ENCODE results near the gene ACIN1.

The ACIN1 gene, protein sequence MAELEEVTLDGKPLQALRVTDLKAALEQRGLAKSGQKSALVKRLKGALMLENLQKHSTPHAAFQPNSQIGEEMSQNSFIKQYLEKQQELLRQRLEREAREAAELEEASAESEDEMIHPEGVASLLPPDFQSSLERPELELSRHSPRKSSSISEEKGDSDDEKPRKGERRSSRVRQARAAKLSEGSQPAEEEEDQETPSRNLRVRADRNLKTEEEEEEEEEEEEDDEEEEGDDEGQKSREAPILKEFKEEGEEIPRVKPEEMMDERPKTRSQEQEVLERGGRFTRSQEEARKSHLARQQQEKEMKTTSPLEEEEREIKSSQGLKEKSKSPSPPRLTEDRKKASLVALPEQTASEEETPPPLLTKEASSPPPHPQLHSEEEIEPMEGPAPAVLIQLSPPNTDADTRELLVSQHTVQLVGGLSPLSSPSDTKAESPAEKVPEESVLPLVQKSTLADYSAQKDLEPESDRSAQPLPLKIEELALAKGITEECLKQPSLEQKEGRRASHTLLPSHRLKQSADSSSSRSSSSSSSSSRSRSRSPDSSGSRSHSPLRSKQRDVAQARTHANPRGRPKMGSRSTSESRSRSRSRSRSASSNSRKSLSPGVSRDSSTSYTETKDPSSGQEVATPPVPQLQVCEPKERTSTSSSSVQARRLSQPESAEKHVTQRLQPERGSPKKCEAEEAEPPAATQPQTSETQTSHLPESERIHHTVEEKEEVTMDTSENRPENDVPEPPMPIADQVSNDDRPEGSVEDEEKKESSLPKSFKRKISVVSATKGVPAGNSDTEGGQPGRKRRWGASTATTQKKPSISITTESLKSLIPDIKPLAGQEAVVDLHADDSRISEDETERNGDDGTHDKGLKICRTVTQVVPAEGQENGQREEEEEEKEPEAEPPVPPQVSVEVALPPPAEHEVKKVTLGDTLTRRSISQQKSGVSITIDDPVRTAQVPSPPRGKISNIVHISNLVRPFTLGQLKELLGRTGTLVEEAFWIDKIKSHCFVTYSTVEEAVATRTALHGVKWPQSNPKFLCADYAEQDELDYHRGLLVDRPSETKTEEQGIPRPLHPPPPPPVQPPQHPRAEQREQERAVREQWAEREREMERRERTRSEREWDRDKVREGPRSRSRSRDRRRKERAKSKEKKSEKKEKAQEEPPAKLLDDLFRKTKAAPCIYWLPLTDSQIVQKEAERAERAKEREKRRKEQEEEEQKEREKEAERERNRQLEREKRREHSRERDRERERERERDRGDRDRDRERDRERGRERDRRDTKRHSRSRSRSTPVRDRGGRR

DNA sequence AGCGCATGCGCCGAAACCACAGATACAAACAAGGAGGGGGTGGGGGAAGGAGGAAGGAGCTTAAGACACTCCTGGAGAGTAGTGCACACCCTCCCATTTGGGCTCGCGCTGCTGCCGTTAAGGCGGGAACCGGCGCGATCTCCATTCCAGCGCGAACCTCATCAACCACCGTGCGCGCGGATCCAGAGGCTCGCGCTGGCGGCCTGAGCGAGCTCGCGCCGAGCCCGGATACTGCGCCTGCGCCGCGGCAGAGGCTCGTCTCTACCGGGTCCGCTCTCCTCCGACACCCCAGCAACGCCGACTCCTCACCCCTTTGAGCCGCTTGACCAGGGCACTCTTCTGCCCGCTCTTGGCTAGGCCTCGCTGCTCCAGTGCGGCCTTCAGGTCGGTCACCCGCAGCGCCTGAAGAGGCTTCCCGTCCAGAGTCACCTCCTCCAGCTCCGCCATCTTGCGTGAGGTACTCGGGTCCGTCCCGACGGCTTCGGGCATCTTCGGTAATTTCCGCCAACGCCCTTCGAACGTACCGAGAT is at the start of gene ACIN1:
Gene ACIN1 (minus strand): TSS at position 471 of the 530 bp plus-strand sequence. CDS start 24 bp downstream, at position 447.
- FAIRE-seq = no peak

DNA sequence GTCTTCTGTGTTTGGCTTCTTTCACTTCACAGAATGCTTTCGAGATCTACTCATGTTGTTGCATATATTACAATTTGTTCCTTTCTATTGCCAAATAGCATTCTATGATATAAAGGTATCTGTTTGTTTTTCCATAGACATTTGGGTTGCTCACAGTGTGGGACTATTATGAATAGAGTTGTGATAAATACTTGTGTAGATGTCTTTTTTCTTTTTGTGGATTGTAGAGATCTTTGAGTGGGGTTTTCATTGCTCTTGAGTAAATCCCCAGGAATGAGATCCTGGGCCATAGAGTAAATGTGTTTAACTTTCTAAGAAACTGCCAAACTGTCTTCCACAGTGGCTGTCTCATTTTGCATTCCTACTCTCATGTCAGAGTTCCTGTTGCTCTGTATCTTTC is 49.0 kb upstream of the ACIN1 start:
- no peak for FAIRE-seq
- DNase-seq (ENCODE audit: low spot score) = no peak

More for the DNA sequence above, at the start of gene ACIN1:
- peak; percentile 26 for DNase-seq (ENCODE audit: low spot score)

DNA sequence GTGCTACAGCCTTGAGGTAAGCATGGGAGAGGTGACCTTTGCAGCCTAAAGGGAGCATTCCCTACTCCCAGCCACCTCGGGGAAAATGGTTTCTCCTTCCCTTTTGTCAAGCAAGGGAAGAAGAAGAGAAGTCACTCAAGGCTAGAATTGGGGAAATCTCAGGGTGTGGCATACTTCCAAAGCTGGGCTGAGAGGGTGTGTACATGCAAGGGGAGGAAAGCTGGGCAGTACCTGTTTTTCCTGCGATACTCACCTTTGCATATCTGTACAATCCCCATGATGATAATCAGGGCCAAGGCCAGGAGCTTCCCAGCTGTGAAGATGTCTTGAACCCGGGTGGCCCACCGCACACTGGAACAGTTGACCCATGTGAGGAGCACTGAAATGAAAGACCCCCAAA is 47.9 kb upstream of the ACIN1 start:
- no peak for FAIRE-seq
- no peak for DNase-seq (ENCODE audit: low spot score)

DNA sequence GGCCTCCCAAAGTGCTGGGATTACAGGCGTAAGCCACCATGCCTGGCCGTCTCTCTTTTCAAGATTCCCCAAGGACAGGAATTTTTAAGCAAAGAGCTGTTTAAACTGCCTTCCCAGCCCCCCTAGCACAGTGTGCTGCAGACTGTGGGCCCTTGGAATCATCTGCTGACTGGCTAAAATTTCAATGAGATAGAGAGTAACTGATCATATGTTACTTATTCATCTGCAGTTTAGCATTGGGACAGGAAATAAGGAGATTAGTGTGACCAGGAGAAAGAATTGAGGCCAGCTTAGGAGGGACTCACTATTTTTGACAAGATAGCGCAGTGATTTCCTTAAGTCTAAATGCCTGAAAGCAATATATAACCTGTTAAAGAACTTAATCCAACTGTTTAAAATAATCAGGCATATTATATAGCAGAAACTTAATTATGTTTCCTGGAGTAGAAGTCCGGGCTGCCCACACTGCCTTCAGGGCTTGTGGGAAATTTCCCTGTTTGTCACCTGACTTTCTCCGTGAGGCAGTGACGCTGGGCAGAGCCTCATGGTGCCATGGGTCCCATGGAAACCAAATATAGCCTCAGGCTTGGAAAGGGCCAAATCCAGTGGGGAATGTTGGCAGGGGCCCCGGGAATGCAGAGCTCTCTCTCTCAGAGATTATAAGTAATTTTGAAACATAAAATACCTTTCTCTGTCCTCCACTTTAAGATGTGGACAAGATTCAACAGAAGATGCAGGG is 46.9 kb upstream of the ACIN1 start:
- no peak for FAIRE-seq
- no peak for DNase-seq (ENCODE audit: low spot score)

DNA sequence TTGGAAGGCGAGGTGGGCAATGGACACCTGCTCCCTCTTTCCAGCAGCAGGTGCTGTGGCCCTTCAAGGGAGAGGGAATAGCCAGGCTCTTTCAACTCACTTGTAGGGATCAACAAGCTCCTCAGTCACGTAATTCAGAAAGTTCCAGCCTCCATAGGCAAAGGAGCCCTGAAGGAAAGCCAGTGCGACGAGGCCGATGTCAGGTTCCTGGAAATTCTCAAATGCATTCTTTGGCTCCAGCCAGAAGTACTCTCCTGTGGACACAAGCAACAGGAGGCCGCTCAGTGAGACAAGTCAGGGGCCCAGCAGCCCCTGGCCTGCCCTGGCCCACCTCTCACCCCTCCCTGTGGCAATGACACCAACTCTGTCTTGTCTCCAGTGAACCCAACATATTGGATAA is 45.4 kb upstream of the ACIN1 start:
- DNase-seq (ENCODE audit: low spot score) (no peak), FAIRE-seq (no peak)

DNA sequence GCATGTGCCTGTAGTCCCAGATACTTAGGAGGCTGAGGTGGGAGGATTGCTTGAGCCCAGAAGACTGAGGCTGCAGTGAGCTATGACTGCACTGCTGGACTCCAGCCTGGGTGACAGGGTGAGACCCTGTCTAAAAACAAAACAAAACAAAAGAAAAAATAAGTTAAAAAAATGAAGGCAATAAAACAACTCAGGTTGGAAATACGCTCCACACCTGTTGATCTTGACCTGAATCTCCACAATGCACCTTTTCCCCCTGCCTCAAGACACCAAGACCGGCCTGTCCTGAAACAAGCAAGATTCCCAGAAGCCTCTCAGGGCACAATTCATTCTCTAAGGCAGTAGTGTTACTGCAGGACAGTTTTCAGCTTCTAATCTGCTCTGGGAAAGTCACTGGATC is 44.9 kb upstream of the ACIN1 start:
- no peak for DNase-seq (ENCODE audit: low spot score)
- no peak for FAIRE-seq

DNA sequence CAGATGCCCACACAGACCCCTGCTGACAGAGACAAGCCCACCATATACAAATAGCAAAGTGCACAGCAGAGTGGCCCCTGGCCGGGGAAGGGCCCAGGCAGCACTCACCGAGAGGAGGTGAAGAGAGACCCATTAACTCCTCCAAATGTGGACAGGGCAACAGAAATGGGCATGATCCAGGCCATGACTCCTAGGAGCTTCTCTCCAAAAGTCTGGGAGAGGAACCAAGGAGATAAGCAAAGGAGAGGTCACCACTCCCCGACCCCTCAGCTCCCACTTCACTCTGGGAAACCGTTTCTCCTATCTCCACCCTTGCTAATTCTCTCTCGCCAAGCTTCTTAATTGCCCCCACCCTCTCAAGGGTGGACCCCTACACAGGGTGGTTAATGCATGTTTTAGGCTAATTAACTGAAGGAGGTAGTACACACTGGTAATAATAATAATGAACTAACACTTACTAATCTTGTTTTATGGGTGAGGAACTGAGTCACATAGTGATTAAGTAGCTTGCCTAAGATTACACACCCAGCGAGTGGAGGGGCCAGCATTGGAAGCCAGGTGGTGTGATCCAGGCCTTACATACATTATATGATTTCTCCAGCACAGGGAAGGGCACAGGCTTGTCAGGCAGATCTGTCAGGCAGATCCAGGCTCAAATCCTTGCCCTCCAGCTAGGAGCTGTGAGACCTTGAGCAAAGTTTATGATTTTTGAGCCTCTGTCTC is 43.0 kb upstream of the ACIN1 start:
- no peak for FAIRE-seq

DNA sequence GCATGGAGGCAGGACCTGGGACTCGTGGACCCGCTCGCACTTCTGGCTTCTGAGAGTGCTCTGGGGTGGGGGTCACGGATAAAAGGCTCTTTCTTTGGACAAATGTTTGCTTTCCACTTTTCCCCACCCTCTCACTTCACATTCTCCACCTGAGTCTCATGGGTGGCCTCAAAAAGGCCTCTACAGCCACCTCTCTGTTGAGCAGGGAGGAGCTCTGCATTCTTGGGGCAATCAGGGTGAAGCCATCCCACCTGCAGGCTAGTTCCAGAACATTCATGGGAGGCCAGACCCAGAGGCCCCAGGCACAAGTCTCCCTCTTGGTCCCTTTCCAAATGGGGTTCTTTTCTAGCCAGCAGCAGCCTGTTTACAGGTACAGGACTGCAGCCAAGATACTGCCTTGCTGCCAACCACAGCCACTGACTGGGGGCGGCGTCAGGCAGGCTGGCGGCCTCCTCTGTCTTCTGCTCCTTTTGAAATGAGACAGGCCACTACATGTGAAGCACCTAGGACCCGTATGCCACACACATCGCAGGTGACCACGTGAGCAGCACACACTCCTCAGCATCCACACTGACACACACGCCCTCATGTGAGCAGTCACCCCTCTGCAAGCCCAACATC is 42.4 kb upstream of the ACIN1 start:
- no peak for DNase-seq (ENCODE audit: low spot score)
- FAIRE-seq = no peak

More for the DNA sequence above, 43.0 kb upstream of the ACIN1 start:
- no peak for DNase-seq (ENCODE audit: low spot score)

DNA sequence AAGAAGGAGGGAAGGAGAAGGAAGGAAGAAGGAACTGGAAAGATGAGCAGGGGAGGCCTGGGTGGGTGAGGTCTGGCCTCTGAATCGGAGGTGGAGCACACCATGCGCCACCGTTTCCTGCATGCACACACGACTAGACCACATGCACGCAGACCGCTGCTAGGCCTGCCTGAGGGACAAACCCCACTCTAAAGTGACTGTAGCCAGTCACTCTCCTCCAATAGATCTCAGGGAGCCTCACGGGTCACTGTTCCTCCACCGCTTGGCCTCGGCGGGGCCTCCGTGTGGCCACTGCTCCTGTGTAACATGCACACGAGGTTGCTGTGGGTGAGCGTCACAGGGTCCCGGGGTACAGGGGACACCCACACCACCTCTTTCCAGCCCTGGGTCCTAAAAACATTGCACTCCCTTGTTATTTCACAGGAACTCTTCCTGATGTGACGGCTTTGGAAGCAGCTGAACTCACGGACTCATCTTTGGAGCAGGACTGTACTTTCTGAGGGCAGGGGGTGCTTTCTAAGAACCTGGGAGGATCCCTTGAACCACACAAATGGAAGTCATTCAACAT is 41.7 kb upstream of the ACIN1 start:
- no peak for FAIRE-seq
- DNase-seq (ENCODE audit: low spot score) = no peak

DNA sequence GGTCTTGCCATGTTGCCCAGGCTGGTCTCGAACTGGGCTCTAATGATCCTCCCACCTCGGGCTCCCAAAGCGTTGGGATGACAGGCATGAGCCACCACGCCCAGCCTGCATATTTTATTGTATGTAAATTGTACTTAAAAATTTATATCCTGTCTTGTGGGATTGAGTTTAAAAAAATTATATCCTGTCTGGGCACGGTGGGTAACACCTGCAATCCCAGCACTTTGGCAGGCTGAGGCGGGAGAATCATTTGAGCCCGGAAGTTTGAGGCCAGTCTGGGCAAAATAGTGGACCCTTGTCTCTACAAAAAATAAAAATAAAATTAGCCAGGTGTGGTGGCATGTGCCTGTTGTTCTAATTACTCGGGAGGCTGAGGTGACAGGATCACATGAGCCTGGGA is 38.0 kb upstream of the ACIN1 start:
- DNase-seq (ENCODE audit: low spot score) (no peak), FAIRE-seq (no peak)

DNA sequence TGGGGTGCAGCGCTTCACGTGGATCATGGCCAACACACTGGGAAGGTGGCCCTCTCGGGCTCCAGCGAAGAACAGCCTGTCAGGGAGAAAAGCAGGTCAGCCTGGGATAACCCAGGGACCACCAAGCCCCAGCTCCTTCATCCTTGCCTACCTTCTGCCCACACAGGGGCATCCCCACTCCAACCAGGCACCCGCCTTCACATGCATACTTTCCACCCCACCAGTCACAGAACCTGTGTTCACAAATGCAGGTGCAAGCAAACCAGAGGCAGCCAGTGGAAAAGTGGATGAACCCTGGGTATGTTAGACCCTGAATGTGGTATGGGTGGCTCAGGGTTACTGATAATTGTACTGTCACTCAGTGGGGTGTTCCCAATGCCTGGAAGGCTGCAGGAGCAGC is 36.5 kb upstream of the ACIN1 start:
- FAIRE-seq (no peak), DNase-seq (ENCODE audit: low spot score) (no peak)

DNA sequence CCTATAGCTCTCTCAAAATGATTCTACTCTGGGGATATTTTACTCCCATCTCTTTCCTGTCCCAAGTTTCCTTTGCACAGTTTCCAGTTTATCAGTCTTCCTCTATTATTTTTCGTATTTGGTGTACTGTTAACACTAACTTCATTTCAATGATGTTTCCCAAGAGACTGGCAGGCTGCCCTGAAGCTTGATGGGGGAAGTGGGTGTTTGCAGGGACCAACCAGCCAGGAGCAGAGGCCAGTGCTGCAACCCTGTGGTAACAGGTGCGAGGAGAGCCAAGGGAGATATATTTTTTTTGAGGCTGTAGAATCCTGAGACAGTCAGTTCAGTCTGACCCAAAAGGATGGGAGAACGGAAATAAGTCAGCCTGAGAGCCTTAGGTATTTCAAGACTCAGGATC is 35.9 kb upstream of the ACIN1 start:
- FAIRE-seq (no peak), DNase-seq (ENCODE audit: low spot score) (no peak)

DNA sequence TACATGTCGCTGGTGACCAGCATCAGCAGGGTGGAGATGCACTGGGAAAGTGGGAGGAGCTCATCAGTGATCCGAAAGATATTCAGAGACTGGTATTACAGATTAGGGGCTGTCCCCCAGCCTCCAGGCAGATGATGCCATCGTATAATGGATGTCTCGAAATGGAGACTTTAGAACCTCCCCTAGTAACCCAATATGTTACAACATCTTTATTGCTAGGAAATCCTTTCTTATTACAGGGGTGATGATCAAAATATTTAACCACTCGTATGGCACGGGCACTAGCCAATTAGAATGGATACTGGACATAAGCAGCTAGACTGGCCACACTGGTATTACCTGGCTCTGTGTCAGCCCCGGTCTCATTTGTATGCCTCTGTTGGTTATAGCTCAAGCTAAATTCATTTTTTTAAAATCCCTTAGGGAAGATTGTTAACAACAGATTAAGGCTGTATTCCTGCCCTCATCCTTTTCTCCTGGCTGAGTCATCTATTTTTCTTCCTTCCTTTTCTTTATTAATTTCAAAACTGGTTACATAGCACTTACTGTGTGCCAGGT is 34.9 kb upstream of the ACIN1 start:
- no peak for FAIRE-seq

DNA sequence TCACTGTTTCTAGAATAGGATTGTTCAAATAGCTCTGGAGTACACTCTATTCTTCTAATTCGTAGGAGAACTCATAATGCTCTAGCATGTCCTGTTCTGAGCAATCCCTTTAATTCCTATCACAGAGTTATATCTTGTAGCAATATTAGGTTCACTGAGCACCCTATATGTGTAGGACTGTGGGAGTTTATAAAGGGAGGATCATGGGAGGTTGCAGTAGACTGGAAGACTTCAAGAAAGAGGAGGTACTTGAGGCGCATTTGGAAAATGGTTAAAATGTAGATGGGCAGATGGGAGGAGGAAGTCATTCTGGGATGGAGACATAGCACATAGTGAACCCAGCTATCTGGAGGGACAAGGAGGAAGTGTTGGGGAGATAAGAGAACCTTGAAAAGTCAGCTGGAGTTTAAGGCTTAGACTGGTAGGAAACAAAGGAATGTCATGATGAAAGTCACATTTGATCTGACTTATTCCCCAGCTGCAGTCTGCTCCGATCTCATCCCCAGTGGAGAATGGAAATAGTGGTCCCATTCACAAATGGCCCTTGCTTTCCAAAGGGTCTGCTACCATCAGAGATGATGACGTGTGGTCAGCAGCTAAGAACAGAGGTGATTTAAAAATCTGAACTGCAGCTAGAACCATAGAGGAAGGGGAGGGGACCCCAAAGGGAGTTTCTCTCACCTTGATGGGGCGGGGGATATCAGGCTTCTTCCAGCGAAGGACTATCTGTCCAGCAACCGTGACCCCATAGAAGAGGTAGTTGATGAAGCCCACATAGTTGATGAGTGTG is 34.2 kb upstream of the ACIN1 start:
- FAIRE-seq (no peak), DNase-seq (ENCODE audit: low spot score) (no peak)

More for the DNA sequence above, 34.9 kb upstream of the ACIN1 start:
- DNase-seq (ENCODE audit: low spot score) = no peak

DNA sequence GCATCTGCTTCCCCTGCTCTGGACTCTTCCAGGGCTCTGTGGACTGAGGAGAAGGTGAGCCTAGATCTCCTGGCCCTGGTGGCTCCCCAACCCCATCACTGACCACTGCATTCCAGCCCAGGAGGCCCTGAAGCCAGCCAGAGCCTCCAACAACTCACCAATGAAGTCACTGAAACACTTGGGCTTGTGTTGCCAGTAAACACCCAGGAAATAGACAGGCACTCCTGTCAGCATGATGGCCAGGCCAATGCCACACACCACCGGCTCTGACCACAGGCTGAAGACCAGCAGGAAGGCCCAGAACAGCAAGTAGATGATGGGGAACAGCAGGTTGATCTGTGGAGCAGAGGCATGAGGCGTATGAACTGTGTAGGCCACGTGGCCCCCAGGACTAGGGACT is 32.9 kb upstream of the ACIN1 start:
- DNase-seq (ENCODE audit: low spot score) = no peak
- FAIRE-seq = no peak

DNA sequence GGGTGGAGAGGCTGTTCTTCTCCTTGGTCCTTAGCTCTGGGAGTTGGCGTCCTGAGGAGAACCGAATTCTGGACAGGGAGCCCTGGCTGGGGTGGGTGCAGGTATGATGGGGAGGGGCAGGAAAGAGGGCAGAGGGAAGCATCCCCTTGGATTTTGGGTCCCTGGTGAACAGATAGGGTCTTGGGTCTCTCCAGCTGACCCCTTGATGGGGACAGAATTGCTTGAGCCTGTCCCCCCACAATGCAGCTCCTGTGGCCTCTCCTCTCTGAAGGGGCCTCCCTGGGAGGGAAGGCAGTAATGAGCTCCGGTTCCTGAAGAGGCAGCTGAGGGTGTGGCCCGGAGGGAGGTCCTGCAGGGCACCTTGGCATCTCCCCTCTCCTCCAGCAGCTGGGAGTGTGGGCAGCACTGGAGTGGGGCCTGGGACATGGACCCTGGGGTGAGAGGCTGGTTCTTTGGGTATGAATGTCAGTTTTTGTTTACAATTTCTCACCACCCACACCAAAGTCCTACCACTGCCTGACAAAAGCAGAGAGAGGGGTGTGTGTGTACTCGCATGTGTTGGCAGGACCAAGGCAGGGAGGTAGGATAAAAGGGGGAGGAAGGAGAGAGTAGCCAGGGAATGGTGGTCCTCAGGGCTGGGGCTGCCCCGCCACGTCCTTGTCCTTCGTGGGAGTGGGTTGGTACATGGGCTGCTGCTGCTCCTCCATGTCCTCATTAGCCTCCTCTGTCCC is 31.8 kb upstream of the ACIN1 start:
- DNase-seq (ENCODE audit: low spot score) (no peak), FAIRE-seq (no peak)

DNA sequence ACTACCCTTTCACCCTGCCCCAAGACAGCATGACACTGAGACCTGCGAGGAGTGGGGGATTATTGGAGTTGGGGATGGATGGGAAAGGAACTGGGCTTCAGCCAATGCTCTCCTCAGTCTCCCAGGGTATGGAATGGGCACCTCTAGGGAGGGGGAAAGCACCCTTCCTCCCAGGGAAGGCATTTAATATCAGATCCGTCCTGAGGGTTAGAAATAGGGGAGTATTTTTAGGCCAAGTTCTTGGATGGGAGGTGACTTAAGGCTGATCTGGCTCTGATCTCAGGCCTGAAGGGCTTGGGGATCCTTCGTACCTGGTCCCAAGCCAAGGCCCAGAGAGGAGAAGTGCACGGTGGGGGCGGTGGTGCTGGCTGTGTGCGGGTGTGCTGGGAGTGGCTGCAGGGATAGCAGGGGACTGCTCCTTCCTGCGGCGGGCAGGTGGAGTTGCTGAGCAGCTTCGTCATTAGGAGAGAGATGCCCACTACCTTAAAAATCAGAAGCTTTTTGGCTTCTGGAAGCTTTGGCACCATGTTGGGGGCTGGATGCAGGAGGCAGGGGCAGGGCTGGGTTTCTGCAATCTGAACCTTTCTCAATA is 31.1 kb upstream of the ACIN1 start:
- FAIRE-seq = no peak

More for the DNA sequence above, 31.1 kb upstream of the ACIN1 start:
- no peak for DNase-seq (ENCODE audit: low spot score)

Measured in RCC 7860 (cell line).